NCI-H1417 (cell line): Measurements from ENCODE around the gene ZFAND6.
A peak's percentile ranks its signal among the peaks of the same experiment; 100 is the strongest.

ENCODE experiments used
- DNase-seq, 3 experiments: peaks; one replicate each; lab custom pipeline; 2025; lab: John Stamatoyannopoulos, UW

The ZFAND6 gene

GRCh38 chr15:80052597-80053304 is 6.7 kb upstream of the ZFAND6 start:
- no peak for DNase-seq

- no peak for DNase-seq
Observed at GRCh38 chr15:80055933-80056332, 3.5 kb upstream of the ZFAND6 start.

- no peak for DNase-seq
Observed at GRCh38 chr15:80058044-80058443, 1.4 kb upstream of the ZFAND6 start.

- DNase-seq: peak; percentile 53 to 99 (median 92)
Observed at GRCh38 chr15:80059786-80060355, 395 bp downstream of the ZFAND6 start.

GRCh38 chr15:80060356-80061006 is 1.0 kb downstream of the ZFAND6 start:
- DNase-seq: peak in 2 of 3 experiments; percentile 60 to 79

GRCh38 chr15:80061582-80061981 is 2.1 kb downstream of the ZFAND6 start:
- no peak for DNase-seq

GRCh38 chr15:80066912-80067311 is 7.4 kb downstream of the ZFAND6 start:
- DNase-seq: no peak

GRCh38 chr15:80068578-80068977 is 9.1 kb downstream of the ZFAND6 start:
- no peak for DNase-seq

- DNase-seq: peak in 2 of 3 experiments; percentile 25 to 72
Observed at GRCh38 chr15:80070840-80071239, 11.4 kb downstream of the ZFAND6 start.

- DNase-seq: no peak
Observed at GRCh38 chr15:80071652-80072051, 12.2 kb downstream of the ZFAND6 start.

- peak; percentile 59 to 96 (median 81) for DNase-seq
Observed at GRCh38 chr15:80072285-80072994, 13.0 kb downstream of the ZFAND6 start.

- DNase-seq: no peak
Observed at GRCh38 chr15:80073197-80073596, 13.7 kb downstream of the ZFAND6 start.

- no peak for DNase-seq
Observed at GRCh38 chr15:80076321-80077318, 17.1 kb downstream of the ZFAND6 start.

- no peak for DNase-seq
Observed at GRCh38 chr15:80081390-80081789, 21.9 kb downstream of the ZFAND6 start.

- no peak for DNase-seq
Observed at GRCh38 chr15:80087104-80087503, 27.6 kb downstream of the ZFAND6 start.

- no peak for DNase-seq
Observed at GRCh38 chr15:80090041-80090440, 30.6 kb downstream of the ZFAND6 start.

GRCh38 chr15:80090879-80091503 is 31.5 kb downstream of the ZFAND6 start:
- DNase-seq: no peak

GRCh38 chr15:80093854-80094418 is 34.5 kb downstream of the ZFAND6 start:
- DNase-seq: peak; percentile 6 to 56 (median 33)

GRCh38 chr15:80095511-80095910 is 36.0 kb downstream of the ZFAND6 start:
- no peak for DNase-seq

- DNase-seq: no peak
Observed at GRCh38 chr15:80095969-80096368, 36.5 kb downstream of the ZFAND6 start.

- DNase-seq: no peak
Observed at GRCh38 chr15:80098341-80098740, 38.9 kb downstream of the ZFAND6 start.
